Measurements from ENCODE around the gene GLS.
"Not testable (repeated sequence)": the region's sequence is repeated elsewhere in the genome, so short reads cannot be mapped to it uniquely, and the experiment has no call there.

The GLS gene

GRCh38 chr2:190862571-190862991 lies 18.0 kb upstream of the GLS start:
- H3K27ac Mint-ChIP-seq = no peak overlapping the region
- peaks cover 3% of the 10 kb centered on the region for H3K36me3 Mint-ChIP-seq (ENCODE audit: insufficient read depth)
- DNase-seq (no peak), ATAC-seq (replicated peaks) (peak; percentile 17)
- peaks cover 3 to 10% of the 10 kb centered on the region in 2 donors for H3K4me1 Mint-ChIP-seq (ENCODE audit: low read depth in 2 of 2)
- no peaks in the 10 kb centered on the region for H3K27me3 Mint-ChIP-seq
- no peak overlapping the region for H3K4me3 Mint-ChIP-seq
- H3K9me3 Mint-ChIP-seq = no peaks in the 10 kb centered on the region

DNA sequence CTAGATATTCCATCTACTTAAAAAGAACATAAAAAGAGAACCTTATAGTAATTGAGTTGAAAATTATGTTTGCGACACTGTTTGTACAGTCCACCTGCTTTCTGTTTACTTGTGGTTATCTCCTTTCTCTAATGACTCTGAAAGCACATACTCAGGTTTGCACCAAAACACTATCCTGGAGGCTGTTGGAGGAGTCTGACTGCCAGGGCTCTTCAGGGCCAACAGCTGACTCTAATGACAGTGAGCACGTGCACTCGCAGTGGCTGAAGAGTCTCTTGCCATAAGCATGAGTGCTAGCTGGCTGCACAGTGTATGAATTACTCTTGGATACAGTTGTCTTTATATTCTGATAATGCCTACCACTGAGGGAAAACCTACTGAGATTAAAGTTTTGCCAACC lies 16.7 kb upstream of the GLS start:
- no peak for ATAC-seq (replicated peaks)

GRCh38 chr2:190864375-190864774 lies 16.2 kb upstream of the GLS start:
- peaks cover 3 to 10% of the 10 kb centered on the region in 2 donors for H3K4me1 Mint-ChIP-seq (ENCODE audit: low read depth in 2 of 2)
- H3K4me3 Mint-ChIP-seq = no peak overlapping the region
- no peaks in the 10 kb centered on the region for H3K27me3 Mint-ChIP-seq
- H3K27ac Mint-ChIP-seq = peak overlapping the region in 1 of 2 donors; percentile 14
- ATAC-seq (replicated peaks) = no peak
- no peaks in the 10 kb centered on the region for H3K36me3 Mint-ChIP-seq (ENCODE audit: insufficient read depth)
- H3K9me3 Mint-ChIP-seq = no peaks in the 10 kb centered on the region
- DNase-seq = no peak

More for the DNA sequence above, 16.7 kb upstream of the GLS start:
- peaks cover 1% of the 10 kb centered on the region for H3K36me3 Mint-ChIP-seq (ENCODE audit: insufficient read depth)
- H3K4me1 Mint-ChIP-seq (ENCODE audit: low read depth in 2 of 2) = peaks cover 3 to 10% of the 10 kb centered on the region in 2 donors
- no peak for DNase-seq
- no peak overlapping the region for H3K4me3 Mint-ChIP-seq
- H3K27ac Mint-ChIP-seq = peak overlapping the region in 1 of 2 donors; percentile 14
- no peaks in the 10 kb centered on the region for H3K9me3 Mint-ChIP-seq
- no peaks in the 10 kb centered on the region for H3K27me3 Mint-ChIP-seq

GRCh38 chr2:190867212-190867611 lies 13.4 kb upstream of the GLS start:
- H3K36me3 Mint-ChIP-seq (ENCODE audit: insufficient read depth) = no peaks in the 10 kb centered on the region

DNA sequence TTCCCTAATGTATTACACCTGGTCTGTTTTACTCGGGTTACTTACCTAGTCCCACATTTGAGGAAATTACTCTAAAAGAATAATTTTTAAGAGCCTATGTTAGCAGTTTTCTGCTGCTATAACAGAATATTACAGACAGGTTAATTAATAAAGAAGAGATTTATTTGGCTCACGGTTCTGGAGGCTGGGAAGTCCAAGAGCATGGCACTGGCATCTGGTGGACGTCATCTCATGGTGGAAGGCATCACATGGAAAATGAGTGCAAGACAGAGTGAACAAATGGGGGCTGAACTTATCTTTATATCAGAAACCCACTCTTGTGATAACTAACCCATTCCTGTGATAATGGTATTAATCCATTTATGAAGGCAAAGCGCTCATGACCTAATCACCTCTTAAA lies 12.8 kb upstream of the GLS start:
- no peaks in the 10 kb centered on the region for H3K9me3 Mint-ChIP-seq
- ATAC-seq (replicated peaks) (no peak), DNase-seq (no peak)
- H3K27ac Mint-ChIP-seq = no peak overlapping the region
- peaks cover 3% of the 10 kb centered on the region in 2 donors for H3K4me1 Mint-ChIP-seq (ENCODE audit: low read depth in 2 of 2)
- no peaks in the 10 kb centered on the region for H3K27me3 Mint-ChIP-seq
- H3K36me3 Mint-ChIP-seq (ENCODE audit: insufficient read depth) = no peaks in the 10 kb centered on the region
- no peak overlapping the region for H3K4me3 Mint-ChIP-seq

More at GRCh38 chr2:190867212-190867611, 13.4 kb upstream of the GLS start:
- Mint-ChIP-seq H3K4me1 (ENCODE audit: low read depth in 2 of 2) (peaks cover 3 to 10% of the 10 kb centered on the region in 2 donors), H3K27ac (no peak overlapping the region), H3K4me3 (no peak overlapping the region), H3K9me3 (no peaks in the 10 kb centered on the region), H3K27me3 (no peaks in the 10 kb centered on the region)
- DNase-seq = no peak
- ATAC-seq (replicated peaks) = no peak

DNA sequence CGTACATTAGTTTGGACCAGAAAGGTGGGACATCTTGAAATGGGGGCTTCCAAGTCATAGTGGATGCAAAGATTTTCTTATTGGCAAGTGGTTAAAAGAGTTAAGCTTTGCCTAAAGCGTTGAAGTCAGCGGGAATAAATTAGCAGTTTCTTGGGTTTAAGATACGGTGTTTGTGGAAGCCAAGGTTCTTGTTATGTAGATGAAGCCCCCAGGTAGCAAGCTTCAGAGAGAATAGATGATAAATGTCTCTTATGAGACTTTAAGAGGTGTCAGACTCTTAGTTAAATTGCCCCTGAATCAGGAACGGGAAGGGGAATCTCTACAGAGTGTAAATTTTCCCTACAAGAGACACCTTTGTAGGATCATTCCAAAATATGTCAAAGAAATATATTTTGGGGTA lies 10.9 kb upstream of the GLS start:
- DNase-seq = no peak
- Mint-ChIP-seq H3K4me3 (no peak overlapping the region), H3K27me3 (no peaks in the 10 kb centered on the region), H3K4me1 (ENCODE audit: low read depth in 2 of 2) (no peaks in the 10 kb centered on the region), H3K9me3 (no peaks in the 10 kb centered on the region), H3K27ac (no peak overlapping the region), H3K36me3 (ENCODE audit: insufficient read depth) (no peaks in the 10 kb centered on the region)
- no peak for ATAC-seq (replicated peaks)

DNA sequence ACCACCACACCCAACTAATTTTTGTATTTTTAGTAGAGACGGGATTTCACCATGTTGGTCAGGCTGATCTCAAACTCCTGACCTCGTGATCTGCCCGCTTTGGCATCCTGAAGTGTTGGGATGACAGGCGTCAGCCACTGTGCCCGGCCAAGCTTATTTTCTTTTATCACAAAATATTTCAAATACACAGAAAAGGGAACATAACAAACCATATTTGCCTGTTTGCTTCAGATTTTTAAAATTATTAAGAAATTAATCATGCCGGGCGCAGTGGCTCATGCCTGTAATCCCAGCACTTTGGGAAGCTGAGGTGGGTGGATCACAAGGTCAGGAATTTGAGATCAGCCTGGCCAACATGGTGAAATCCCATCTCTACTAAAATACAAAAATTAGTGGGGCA lies 7.2 kb upstream of the GLS start:
- not testable (repeated sequence) for H3K9me3 Mint-ChIP-seq; H3K4me1 Mint-ChIP-seq (ENCODE audit: low read depth in 2 of 2); H3K36me3 Mint-ChIP-seq (ENCODE audit: insufficient read depth); ATAC-seq (replicated peaks); H3K27me3 Mint-ChIP-seq; H3K4me3 Mint-ChIP-seq; DNase-seq; H3K27ac Mint-ChIP-seq

- Mint-ChIP-seq H3K36me3 (ENCODE audit: insufficient read depth) (peaks cover 13% of the 10 kb centered on the region), H3K27me3 (no peaks in the 10 kb centered on the region), H3K27ac (peak overlapping the region in 1 of 2 donors; percentile 70), H3K9me3 (no peaks in the 10 kb centered on the region), H3K4me1 (ENCODE audit: low read depth in 2 of 2) (peaks cover 8 to 9% of the 10 kb centered on the region in 2 donors), H3K4me3 (peak overlapping the region; percentile 40 to 54)
- DNase-seq (no peak), ATAC-seq (replicated peaks) (no peak)
Observed at GRCh38 chr2:190875891-190876290, 4.7 kb upstream of the GLS start.

GRCh38 chr2:190876631-190877030 lies 4.0 kb upstream of the GLS start:
- Mint-ChIP-seq H3K27me3 (no peaks in the 10 kb centered on the region), H3K36me3 (ENCODE audit: insufficient read depth) (peaks cover 20% of the 10 kb centered on the region), H3K9me3 (no peaks in the 10 kb centered on the region), H3K27ac (no peak overlapping the region), H3K4me3 (no peak overlapping the region), H3K4me1 (ENCODE audit: low read depth in 2 of 2) (peaks cover 8 to 10% of the 10 kb centered on the region in 2 donors)
- no peak for ATAC-seq (replicated peaks)
- no peak for DNase-seq

DNA sequence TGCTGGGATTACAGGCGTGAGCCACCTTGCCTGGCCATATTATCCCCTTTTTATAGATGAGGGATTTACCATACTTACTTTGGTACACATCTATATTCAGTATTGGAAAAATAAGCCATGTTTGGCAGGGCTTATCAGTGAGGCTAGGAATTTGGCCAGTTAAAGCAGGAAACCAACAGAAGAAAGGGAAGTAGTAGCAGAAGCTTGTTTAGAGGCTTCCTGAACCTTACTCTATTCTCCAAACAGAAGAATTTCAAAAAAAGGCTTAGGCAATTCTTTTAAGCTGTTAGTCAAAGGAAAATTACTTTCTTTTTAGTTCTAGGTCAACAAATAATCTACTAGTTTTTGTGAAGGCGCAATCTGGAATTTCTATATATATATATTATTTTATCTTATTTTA lies 3.2 kb upstream of the GLS start:
- no peaks in the 10 kb centered on the region for H3K9me3 Mint-ChIP-seq
- H3K27ac Mint-ChIP-seq = no peak overlapping the region
- DNase-seq = no peak
- H3K4me1 Mint-ChIP-seq (ENCODE audit: low read depth in 2 of 2) = peaks cover 14 to 16% of the 10 kb centered on the region in 2 donors
- ATAC-seq (replicated peaks) = no peak
- peaks cover 28% of the 10 kb centered on the region for H3K36me3 Mint-ChIP-seq (ENCODE audit: insufficient read depth)
- H3K27me3 Mint-ChIP-seq = no peaks in the 10 kb centered on the region
- H3K4me3 Mint-ChIP-seq = no peak overlapping the region

DNA sequence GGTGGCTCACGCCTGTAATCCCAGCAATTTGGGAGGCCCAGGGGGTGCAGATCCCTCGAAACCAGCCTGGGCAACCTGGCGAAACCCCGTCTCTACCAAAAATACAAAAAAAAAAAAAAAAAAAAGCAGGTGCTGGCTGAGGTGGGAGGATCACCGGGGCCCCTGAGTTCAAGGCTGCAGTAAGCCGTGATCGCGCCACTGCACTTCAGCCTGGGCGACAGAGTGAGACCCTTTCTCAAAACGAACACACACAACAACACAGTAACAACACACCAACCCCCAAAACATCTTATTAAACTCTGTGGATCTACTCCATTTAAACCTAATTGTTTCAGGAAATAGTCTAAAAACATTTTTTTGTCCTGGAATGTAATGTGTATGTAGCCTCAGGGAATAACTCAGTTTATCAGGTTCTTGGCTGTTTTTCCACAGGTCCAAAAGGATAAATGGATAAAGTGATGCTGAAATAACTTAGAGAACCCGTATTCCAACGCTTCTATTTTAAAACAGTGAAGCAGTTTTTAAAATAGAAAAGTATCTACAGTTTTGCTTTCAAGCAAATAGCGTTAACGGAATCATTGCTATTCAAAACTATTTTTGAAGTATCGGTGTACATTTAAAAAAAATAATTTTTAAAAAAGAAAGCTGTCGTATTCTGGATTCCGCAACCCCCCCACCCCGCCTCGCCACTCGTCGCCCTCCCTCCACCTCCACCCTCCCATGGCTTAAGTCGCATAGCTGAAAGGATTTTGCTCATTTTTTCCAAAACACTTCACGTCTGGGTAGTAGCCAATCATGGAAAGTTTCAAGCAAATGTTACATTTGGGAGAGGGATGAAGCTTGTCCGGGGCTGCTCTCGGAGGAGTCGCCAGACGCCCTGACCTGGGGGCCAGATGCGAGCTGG lies 895 bp upstream of the GLS start:
- Mint-ChIP-seq H3K4me3 (peak overlapping the region; percentile 94 to 98), H3K27me3 (no peaks in the 10 kb centered on the region), H3K27ac (peak overlapping the region; percentile 97 to 99), H3K36me3 (ENCODE audit: insufficient read depth) (peaks cover 37% of the 10 kb centered on the region), H3K4me1 (ENCODE audit: low read depth in 2 of 2) (peaks cover 26 to 34% of the 10 kb centered on the region in 2 donors), H3K9me3 (no peaks in the 10 kb centered on the region)
- no peak for ATAC-seq (replicated peaks)
- DNase-seq = no peak

GRCh38 chr2:190881084-190881597 lies 520 bp downstream of the GLS start:
- H3K27ac Mint-ChIP-seq = peak overlapping the region; percentile 97 to 99
- peak overlapping the region; percentile 94 to 98 for H3K4me3 Mint-ChIP-seq
- H3K27me3 Mint-ChIP-seq = no peaks in the 10 kb centered on the region
- peaks cover 23 to 33% of the 10 kb centered on the region in 2 donors for H3K4me1 Mint-ChIP-seq (ENCODE audit: low read depth in 2 of 2)
- ATAC-seq (replicated peaks) (no peak), DNase-seq (peak in 1 of 3 experiments; percentile 64)
- H3K36me3 Mint-ChIP-seq (ENCODE audit: insufficient read depth) = peaks cover 48% of the 10 kb centered on the region
- no peaks in the 10 kb centered on the region for H3K9me3 Mint-ChIP-seq

DNA sequence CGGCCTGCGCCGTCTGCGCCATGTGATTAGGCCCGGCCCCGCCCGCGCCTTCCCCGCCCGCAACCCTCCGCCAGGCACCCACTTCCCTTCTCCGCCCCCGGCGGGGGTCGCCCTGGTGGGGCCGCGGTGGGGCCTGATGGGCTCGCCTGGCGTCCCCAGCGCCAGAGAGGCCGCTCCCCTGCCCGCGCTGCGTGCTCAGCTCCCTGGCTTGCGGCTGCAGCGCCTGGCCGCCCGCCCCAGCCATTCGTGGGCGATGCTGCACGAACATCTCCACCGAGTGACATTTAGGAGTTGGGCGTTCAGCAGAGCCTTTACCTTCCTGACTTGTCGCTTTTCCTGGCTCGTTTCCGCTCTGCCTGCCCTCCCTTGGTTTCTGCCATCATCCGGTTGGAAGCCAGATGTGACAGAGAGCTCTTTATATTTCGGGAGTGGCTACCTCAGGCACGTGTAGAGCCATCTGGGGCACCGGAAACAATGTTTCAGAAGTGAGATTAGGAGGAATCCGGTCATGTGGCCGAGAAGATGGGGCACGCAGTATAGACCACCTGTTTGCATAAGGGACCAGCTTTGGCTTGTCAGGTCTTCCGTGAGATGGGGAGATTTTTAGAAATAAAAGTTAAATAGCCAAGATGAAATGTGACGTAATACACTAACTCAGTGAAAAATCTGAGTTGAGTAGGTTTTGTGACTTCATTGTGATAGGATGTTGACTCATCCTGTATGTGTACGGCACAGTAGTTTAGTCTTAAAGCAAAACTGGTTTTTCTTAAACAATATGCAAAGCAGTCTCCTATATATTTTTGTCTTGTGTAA lies 1.2 kb downstream of the GLS start:
- Mint-ChIP-seq H3K36me3 (ENCODE audit: insufficient read depth) (peaks cover 55% of the 10 kb centered on the region), H3K9me3 (no peaks in the 10 kb centered on the region), H3K27me3 (no peaks in the 10 kb centered on the region), H3K27ac (peak overlapping the region; percentile 97 to 99), H3K4me3 (peak overlapping the region; percentile 94 to 98), H3K4me1 (ENCODE audit: low read depth in 2 of 2) (peaks cover 23 to 33% of the 10 kb centered on the region in 2 donors)
- DNase-seq (peak; percentile 74 to 80 (median 79)), ATAC-seq (replicated peaks) (peak; percentile 66)

All from effector memory CD8-positive, alpha-beta T cell (primary cell).